Measurements from ENCODE around the gene SMARCA2.

DNA sequence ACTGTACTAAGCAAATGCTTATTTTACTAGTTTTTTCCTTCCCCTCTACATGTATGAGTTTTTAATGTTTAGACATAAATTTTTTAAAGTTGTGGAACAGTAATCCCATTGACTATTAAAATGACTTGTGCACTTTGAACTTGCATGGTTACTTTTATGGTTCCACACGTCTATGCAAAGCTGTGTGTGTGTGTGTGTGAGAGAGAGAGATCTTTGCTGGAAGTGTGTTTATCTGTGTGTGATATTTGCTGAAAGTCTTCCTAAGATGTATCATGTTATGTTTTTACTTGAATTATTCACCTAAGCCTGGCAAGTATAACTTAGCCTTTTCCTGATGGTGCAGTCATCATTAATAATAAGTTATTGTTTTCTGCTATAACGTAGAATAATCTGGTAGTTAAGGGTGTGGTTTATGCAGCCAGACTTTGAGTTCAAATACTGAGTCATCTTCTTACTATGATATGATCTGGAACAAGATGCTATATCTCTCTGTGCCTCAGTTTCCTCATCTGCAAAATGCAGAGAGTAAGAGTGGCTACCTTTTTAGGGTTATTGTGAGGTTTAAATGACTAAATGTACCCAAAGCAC, 138.6 kb downstream of the SMARCA2 start:
- TF ChIP-seq, protein P1, sequence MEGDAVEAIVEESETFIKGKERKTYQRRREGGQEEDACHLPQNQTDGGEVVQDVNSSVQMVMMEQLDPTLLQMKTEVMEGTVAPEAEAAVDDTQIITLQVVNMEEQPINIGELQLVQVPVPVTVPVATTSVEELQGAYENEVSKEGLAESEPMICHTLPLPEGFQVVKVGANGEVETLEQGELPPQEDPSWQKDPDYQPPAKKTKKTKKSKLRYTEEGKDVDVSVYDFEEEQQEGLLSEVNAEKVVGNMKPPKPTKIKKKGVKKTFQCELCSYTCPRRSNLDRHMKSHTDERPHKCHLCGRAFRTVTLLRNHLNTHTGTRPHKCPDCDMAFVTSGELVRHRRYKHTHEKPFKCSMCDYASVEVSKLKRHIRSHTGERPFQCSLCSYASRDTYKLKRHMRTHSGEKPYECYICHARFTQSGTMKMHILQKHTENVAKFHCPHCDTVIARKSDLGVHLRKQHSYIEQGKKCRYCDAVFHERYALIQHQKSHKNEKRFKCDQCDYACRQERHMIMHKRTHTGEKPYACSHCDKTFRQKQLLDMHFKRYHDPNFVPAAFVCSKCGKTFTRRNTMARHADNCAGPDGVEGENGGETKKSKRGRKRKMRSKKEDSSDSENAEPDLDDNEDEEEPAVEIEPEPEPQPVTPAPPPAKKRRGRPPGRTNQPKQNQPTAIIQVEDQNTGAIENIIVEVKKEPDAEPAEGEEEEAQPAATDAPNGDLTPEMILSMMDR (IDR thresholded peaks at IDR 0.05; ENCODE audit: low read length): no peak
- TF ChIP-seq EZH2 (optimal IDR thresholded peaks at IDR 0.05; ENCODE audit: low read depth, low read length): no peak
- no peak for TF ChIP-seq EZH2phosphoT487 (IDR thresholded peaks at IDR 0.05; ENCODE audit: low read length)

Data from MM.1S (cell line).